HG02610 (cell line): ENCODE data around the gene CELF4.

Experiments used
- ATAC-seq: cut with Tn5 transposase; IDR thresholded peaks from one replicate; pipeline ENCODE4 v1.9.1; 2021; ENCODE audit warnings: mild to moderate bottlenecking, moderate library complexity; ENCODE audit not compliant: unreplicated experiment

The CELF4 gene

DNA sequence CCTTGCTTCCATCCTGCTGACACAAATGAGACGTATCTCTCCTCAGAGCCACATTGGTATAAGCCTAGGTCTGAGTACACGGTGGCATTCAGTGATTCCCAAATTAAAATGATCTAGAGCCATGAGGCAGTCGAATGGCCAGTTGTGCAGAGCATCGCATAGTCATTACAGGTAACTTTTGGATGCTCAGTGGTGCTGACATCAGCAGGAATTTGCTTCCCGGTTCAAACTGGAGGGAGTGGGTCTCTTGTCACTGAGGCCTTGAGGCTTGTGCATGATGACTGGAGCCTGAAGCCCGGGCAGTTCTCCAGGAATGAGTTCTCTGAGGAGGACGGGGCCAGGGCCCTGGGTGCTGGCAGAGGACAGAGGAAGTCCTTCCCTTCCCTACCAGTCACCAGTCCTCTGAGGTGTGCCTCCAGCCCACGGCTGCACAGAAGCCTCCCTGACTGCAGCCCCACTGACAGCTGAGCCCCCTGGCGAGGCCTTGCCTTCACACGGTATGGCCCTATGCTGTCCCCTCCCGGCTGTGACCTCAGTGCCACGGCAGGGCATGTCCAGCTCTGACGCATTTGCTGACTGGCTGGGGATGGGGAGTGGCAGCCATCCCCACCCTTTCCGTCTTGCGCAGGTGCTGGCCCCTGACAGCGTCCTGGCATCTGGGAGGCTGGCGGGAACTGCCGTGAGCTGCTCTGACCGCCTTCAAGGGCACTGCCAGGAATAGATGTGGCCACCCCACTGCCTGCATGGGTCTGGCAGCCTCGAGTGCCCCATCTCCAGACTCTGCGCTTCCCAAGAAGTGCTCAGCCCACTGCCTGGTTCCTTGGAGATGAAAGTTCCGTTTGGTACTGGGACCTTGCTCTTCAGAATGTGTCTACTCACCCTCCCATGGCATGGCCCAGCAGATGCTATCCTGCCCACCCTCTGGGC, 117.4 kb downstream of the CELF4 start:
- no peak for ATAC-seq

DNA sequence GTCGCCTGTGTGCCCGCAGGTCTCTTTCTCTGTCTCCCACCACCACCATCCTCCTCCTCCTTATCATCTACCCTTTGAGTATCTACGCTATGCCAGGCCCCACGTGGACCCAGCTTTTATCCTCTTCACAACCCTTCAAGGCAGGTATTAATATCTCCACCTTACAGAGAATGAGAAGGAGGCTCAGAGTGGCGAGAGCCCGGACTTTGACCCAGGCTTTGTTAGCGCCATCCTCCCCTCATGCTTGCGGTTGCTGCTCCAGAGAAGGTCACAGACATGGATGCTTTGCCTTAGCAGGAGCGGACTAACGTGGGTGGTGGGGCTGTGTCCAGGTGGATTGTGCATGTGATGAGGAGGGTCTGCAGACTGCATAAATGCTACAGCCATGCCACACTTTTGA, 119.8 kb downstream of the CELF4 start:
- no peak for ATAC-seq

DNA sequence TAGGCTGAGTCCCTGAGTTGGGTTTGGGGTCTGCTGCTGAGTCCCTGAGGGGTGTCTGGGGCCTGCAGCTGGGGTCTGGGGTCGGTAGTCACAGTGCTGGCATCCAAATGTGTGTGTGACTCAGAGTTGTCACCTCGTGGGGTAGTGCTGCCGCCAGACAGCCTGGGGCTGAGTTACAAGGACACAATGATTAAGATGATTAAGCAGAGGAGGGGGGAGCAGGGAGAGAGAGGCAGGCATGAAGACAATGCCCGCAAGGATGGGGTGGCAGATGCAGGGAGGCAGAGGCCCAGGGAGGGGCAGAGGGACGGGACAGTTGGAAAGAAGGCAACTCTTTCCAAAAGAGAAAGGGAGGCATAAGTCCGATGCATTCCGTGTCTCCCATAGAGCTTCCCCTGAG, 120.2 kb downstream of the CELF4 start:
- ATAC-seq = no peak

DNA sequence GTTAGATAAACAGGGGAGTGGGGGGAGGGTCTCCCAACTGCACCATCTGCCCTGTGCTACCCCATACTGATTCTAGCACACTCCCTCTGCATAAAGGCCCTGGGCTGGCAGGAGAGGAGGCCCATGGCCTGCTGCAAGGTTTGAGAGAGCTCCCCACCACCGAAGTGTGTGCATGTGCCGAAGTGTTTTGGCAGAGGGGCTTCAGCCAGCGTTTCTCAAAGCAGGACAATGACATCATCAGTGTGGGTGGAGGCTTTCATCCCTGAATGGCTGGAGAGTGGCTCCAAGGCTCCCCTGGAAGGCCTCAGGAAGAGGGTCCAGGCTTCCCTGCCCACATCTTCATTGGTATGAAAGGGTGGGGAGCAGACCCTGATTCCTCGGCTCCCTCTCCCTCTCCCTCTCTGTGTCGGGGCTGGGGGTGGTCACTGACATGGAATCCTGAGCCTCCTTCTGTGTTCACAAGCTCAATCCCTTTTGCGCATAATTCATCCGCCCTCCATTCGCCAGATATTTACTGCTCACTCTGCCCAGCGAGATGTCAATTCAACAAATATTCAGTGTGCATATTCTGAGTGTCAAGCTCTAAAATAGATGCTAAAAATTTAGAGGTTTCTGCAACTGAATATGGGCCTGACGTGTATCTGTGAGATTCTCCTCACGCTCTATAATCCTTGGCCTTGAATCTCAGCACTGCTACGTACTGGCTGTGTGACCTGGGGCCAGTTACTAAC, 122.1 kb downstream of the CELF4 start:
- no peak for ATAC-seq

DNA sequence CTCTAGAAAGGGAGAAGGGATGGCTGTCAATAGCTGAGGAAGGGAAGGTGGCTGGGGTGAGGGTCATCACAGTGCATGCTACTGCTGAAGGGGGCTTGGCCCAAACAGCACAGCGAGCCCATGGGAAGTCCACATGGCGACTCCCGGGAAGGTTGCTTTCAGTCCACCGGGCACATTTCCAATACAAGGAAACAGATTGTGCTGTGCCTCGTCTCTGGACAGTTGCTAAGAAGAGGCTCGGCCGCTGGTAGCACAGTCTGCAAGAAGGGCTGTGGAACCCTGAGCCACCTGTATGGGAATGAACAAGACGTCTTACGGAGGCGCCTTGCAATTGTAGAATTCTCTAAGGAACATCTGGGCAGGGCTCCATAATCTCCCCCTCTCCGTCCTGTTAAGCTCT, 123.1 kb downstream of the CELF4 start:
- ATAC-seq = no peak

DNA sequence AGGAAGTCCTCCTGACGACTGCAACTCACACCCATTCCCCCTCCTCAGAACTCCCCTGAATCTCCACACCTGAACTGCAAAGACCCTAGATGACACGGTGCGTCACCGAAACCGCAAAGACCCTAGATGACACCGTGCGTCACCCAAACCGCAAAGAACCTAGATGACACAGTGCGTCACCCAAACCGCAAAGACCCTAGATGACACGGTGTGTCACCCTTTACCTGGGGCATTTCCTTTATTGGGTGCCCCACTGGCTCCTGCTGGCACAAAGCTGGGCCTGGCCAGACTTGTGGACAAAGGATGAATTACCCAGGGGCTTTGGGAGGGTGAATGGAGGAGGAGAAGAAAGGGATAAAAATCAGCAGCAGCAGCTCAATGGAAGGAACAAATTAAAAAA, 123.8 kb downstream of the CELF4 start:
- ATAC-seq = no peak

DNA sequence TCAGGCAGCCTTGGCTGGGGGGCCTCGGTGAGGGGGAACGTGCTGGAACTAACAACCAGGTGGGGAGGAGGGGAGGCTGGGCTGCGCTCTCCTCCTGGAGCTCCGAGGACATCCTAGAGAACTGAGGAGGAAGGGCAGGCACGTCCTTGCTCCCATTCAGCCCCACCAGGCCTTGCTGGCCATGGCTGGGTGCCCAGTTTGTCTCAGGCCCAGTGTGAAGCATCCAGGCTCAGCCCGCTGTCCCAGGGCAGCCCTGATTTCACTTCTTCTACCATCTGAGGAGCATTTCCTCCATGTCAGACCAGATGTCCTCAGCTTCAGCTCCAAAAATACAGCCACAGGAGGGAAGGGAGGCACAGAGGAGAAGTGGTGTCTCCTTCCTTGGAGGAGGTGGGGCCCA, 125.4 kb downstream of the CELF4 start:
- ATAC-seq = no peak

DNA sequence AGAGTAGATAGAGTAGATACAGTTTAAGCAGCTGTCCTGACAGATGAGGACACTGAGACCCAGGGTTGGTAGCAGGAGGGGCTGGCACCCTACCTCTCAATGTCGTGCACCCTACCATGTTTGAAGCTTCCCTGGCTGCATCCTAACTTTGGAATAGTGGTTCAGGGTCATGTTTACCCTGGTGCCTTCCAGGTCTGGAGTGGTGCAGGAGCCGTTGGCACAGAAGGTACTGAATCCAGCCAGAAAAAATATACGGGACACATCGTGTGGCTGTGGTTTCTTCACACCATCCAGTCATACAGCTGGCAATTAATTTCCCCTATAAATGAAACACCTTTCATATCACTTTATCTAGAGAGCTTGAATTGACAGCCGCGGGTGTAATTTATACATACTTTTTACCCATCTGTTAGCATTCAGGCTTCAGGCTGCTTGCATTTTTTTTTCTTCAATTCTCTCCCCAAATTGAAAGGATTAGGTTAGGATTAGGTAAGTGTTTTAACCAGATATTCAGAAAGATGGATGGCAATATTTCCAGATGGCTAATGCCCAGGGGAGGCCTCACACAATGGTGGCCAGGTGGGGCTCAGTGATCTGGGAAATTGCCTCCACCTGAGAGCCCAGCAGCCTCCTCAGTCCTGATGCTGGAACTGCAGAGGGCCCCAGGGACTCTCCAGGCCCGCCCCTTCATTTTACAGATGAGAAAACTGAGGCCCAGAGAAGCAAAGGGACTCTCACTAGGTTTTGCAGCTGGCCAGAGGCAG, 127.0 kb downstream of the CELF4 start:
- no peak for ATAC-seq

DNA sequence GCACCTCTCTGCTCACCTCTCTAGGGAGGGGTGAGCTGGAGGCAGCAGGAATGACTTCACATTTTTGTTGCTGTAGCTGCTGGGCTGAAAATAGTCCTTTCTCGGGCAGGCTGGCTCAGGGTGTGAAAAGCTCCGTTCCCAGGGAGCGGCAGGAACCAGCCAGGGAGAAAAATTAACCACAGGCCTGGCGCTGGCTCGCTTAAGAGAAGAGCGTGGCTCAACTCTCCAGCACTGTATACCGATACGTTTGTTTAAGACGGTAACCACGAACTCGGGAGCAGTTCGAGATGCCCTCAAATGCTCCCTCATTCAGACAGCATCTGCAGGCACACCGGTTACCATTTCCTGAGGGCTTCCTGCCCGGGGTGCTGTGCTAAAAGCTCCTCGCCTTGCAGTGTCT, 129.6 kb downstream of the CELF4 start:
- ATAC-seq = no peak

DNA sequence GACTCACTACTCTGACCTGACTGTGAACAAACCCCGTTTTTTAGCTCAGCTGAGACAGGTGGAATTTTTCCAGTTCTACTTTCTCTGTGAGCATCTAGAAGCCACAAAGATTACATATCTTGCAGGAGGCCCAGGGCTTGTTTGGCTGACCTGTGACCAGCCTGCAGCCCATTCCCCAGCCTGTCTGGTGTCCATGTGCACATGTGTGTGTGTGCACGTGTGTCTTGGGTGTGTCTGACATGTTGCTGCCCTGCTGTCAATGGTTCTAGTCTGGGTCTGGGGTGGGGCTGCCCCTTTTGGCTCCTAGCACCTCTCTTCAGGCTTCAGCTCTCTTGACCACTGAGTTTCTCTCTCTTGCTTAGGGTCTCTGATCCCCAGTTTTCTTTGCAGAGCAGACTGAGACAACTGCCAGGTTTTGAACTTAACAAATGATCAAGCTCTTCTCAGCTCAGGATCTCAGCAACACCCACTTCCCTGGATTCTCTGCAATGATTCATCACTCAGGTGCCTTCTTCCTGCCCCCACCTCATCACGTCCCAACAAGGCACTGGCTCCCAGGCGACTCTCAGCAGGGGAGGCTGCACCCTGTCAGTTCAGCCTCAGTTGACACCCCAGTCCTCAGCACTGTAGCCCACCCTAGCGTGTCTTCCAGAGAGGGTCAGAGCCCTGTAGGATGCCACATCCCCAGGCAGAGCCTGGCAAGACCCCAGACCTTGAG, 130.3 kb downstream of the CELF4 start:
- ATAC-seq = no peak

DNA sequence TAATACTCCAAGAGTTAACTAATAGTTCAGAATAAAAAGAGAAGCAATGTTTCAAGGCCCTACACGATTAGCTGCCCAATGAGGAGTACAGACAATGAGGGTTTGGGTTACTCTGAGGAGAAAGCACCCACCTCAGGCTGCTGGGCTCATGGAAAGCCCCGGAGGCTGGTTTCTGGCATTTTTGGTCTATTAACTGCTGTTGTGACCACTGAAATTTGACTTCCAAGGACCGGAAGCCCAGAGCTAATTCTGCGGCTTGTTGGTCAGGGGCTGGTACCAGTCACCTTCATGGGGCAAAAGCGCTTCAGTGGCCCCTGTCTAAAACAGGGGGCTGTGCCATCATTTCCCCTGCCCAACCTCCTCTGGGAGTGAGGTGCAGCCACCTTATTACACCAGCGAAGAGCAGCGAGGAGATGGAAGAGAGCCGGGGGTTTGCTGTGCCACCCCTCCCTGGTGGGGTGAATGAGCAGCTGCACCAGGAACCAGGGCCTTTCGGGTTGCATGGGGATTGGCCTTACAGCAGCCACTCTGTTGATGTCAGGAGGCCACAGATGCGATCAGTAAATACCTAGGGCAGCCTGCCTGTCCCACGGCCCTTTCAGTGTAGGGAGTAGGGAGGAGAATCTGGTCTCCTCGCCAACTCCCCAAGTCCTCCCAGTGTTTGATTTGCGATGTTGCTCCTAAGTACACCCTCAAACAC, 131.3 kb downstream of the CELF4 start:
- ATAC-seq = no peak

DNA sequence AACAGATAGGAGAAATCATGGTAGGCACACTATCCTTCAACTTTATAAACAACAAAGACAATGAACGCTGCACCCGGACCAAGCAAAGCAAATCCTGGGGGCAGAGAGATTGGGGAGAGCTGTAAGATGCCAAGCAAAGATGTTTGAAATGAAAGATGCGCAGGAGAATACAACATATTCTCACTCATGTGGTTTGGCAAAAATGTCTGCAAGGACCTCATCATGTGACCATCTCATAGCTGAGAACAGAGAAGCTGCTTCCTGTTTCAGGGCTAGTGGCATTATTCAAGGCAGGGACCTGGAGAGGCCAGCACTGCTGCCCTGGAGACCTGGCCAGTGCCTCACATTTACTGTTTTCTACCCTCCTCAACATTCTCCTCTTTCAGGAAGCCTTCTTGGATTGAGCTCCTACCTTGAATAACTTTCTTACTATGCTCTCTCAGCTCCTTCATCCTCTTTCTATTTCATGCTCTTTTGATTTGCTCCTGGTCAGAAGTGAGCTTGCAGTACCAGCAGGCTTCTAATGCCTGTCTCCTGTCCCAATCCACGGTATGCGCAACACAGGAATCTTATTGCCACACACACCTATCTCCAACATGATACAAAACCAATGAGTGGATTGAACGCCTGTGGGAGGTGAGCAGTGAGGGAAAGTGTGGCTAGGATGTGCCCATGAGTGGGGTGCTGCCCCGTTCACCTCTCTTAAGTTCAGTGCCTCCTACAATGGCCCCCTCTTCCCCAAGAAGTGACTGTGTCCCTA, 133.0 kb downstream of the CELF4 start:
- no peak for ATAC-seq

DNA sequence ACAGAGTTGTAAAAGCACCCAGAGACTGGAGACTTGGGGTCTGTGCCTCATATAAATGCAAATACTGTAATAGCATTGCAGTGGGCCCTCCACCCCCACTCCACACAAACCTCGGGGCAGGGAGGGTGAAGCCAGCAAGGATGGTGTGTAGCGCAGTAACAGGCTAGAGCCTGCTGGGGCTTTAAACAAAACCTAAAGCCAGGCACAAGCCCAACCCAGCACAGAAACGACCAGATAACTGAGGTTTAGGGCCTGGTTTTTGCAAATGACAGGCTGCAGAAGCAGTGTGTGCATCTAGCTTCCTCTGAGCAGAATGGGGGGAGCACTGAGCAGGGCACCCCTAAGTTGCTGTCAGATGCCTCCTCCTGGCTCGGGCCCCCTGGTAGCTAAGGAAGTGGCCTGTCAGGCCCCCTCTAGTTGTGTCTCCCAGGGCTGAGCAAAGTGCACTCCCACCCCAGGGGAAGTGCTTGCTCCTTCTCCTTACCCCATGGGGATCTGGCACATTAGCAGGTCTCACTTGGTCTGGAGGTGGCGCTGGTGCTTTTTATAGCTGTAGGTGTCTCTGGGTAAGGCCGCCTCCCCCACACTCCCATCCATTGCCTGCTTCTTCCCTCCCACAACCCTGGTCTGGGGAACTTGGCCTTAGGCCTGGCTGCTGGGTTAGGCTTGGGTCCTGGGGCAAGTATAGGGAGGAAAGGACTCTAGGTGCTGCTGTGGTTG, 135.1 kb downstream of the CELF4 start:
- no peak for ATAC-seq

DNA sequence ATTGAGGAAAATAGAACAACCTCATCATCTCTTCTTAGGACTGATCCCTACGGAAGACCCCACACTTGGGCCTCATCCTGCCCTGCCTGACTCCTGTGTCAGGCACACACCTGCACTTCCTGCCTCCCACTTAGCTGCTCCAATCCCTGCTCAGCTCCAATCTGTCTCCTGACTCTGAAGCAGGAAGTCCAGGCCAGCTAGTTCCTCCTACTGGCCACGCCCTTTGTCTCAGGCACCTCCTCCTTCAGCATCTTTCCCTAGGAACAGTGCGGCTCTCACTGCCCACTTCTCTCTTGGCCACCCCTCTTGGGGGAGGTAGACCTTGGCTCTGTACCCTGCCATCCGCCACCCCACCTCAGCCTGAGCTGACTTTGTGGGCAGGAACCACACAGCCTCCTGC, 135.8 kb downstream of the CELF4 start:
- no peak for ATAC-seq

DNA sequence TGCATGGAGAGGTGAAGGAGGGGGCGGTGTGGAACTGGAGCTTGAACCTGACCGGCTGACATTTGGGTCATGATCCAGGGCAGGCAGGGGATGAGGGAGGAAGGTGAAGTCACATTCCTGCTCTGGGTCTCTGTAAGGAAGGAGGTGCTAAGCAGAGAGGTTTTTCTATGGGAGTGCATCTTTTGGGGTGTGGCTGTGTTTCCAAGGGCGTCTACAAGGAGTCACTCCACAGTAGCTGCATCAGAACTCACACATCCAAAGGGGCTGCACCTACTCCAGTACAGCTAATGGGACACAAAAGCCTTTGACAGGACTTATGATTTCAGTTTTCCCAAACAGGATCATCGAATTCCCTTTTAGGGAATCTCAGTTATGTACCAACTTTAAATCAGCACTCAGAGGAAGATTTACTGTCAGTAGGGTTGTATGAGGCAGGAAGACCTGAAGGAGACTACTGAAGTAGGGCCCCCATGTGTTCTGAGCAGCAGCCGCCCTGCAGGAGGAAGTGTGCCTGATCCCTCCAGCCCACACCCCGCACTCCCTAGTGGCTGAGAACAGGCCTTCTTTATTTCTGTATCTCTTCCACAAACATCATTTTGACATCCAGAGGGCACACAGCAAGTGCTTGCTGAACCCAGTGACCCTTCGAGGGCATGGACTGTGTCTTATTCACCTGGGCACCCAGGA, 137.2 kb downstream of the CELF4 start:
- no peak for ATAC-seq

DNA sequence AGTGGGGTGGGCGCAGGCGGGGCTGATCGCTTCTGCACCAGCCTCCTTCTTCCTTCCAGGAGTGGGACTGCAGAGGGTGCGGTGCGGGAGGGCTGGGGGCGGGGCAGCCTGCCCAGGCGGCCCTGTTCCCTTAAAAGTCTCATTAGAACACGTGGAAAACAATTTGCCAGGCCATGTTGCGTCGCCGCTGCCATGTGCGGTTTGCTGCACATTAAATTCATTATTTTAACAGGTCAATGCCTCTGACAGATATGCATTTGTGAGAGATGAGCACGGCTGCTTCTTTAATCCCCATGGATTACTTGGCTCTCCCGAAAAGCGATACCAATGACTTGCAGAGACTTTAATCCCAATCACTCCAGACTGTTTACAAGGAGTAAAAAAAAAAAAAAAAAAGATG, 139.0 kb downstream of the CELF4 start:
- no peak for ATAC-seq

DNA sequence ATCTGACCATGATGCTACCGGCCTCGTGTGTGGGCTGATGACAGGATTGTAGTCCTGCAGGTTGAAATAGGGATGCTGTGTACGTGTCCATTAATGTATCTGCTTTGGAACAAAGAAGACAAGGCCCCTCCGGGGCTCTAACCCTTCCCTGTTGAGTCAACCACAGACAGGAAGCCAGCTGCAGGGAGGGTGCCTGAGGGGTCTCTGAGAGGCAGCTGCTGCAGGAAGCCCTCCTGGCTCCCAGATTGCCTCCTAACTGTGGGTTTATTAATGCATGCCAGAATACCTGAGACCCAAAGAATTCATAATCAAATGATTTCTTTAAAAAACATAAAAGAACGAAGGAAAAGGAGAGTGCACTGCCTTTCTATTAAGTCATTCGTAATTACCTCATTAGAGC, 140.4 kb downstream of the CELF4 start:
- ATAC-seq = no peak

DNA sequence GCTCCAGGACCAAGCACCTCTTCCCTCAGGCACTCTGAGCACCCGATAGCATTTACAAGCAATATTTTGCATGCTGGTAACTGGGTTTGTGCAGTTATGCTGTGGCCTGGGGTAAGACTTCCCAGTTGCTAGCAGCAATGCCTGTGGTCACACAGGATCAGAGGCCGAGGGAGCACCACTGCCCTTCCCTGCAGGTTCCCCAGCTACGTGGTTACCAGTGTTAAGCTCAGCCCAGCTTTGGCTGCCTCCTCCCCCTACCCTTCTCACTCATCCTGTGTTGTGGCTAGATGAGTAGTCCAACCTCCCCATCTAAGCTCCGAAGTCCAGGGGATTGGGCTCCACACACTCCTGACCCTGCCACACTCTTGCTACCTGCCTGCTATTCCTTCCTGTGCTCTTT, 141.1 kb downstream of the CELF4 start:
- no peak for ATAC-seq
